ENCODE results near the gene LRMDA. TPM values are rescaled to one million over a fixed set of nuclear protein-coding genes. Genes with fewer than 3 reads are reported as not detected.

The LRMDA gene
- total and polyA plus RNA-seq, 10 of the 15 experiments (the other 5 are each of a cell fraction or from before 2014, with no cell fraction given), result 0.07 to 0.54 (median 0.29) TPM; not detected in 4

DNA sequence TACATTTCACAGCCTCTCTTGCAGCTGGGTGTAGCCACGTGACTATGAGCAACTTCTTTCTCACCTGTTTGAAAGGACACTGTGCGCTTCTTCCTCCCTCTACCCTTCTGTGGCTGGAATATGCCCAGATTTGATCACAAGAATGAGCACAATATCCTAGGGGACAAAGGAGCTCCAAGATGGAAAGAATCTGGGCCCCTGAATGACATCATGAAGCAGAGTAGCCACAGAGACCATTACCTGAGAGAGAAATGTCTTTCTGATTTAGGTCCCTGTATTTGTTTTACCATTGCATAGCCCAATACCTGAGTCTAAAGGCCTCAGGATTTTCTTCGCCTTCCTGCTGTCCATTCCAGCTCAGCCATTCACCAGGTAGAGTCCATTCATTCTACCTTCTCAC is 45.3 kb upstream of the LRMDA start:
- SMC1A ChIA-PET (ENCODE audit: uncharacterized antibody, unreplicated experiment), result interaction anchor here (1.1 kb wide), 1 partner anchor 89 kb away, joined by 3 read pairs; no protein-coding TSS in a partner anchor
- H4K20me1 ChIP-seq (ENCODE audit: control insufficient read depth, insufficient read depth), result no peaks in the 10 kb centered on the region; the same call in none of the 2 replicates
- no peak overlapping the region for H2AFZ ChIP-seq (ENCODE audit: control insufficient read depth, low read depth, low read length)
- DNase-seq (ENCODE audit: low read depth, low spot score), result no peak
- intact Hi-C loops (cut with micrococcal nuclease; ENCODE audit: unreplicated experiment) (no loop called here), in situ Hi-C loops (cut with MboI) (loop anchor here (25.0 kb wide), 2 partner anchors 651 to 1151 kb away; no protein-coding TSS in a partner anchor)
- CTCF ChIA-PET, result no interaction called here
- ATAC-seq, result no peak
- H3K27ac ChIP-seq (ENCODE audit: control insufficient read depth, insufficient read depth), result no peak overlapping the region
- no peak for FAIRE-seq
- no peak overlapping the region for H3K9ac ChIP-seq (ENCODE audit: control insufficient read depth, insufficient read depth, low read length)
- H3K4me2 ChIP-seq (ENCODE audit: control insufficient read depth, insufficient read depth), result no peak overlapping the region
- 15% methylated on average over 3 of the region's 3 CpGs for WGBS (ENCODE audit: insufficient coverage, insufficient replicate concordance, low lambda C conversion rate, missing lambda C conversion rate)
- peaks cover 0 to 3% of the 10 kb centered on the region in 2 experiments; a peak in 1 of 4 replicates for H3K27me3 ChIP-seq (replicated peaks in 1 of 2; ENCODE audit: control insufficient read depth in 2 of 2, insufficient read depth in 2 of 2, low read length in 1 of 2)
- no peaks in the 10 kb centered on the region for H3K4me1 ChIP-seq (ENCODE audit: control insufficient read depth, insufficient read depth, low read length)
- BruUV-seq (replicated peaks), result no TSS peak
- no peaks in the 10 kb centered on the region for H3K79me2 ChIP-seq (ENCODE audit: control insufficient read depth, insufficient read depth, low read length)
- POLR2A ChIA-PET, result no interaction called here
- no peaks in the 10 kb centered on the region for H3K36me3 ChIP-seq (ENCODE audit: control insufficient read depth in 2 of 2, insufficient read depth in 2 of 2, low read length in 1 of 2)
- no peaks in the 10 kb centered on the region for H3K9me3 ChIP-seq (replicated peaks; ENCODE audit: control insufficient read depth, insufficient read depth, low read length)
- RAD21 ChIA-PET (ENCODE audit: unreplicated experiment), result interaction anchor here (1.2 kb wide), 1 partner anchor 16 kb away, joined by 3 read pairs; the partner anchor contains the start of gene ZNF503
- H3K4me3 ChIP-seq, result no peak overlapping the region
- no peak for TF ChIP-seq ESRRA (IDR thresholded peaks at IDR 0.05; ENCODE audit: low read length)
- TF ChIP-seq TCF3 (IDR thresholded peaks at IDR 0.05; ENCODE audit: borderline replicate concordance, insufficient read depth, low read depth, low read length), result no peak
- TF ChIP-seq, protein P1, sequence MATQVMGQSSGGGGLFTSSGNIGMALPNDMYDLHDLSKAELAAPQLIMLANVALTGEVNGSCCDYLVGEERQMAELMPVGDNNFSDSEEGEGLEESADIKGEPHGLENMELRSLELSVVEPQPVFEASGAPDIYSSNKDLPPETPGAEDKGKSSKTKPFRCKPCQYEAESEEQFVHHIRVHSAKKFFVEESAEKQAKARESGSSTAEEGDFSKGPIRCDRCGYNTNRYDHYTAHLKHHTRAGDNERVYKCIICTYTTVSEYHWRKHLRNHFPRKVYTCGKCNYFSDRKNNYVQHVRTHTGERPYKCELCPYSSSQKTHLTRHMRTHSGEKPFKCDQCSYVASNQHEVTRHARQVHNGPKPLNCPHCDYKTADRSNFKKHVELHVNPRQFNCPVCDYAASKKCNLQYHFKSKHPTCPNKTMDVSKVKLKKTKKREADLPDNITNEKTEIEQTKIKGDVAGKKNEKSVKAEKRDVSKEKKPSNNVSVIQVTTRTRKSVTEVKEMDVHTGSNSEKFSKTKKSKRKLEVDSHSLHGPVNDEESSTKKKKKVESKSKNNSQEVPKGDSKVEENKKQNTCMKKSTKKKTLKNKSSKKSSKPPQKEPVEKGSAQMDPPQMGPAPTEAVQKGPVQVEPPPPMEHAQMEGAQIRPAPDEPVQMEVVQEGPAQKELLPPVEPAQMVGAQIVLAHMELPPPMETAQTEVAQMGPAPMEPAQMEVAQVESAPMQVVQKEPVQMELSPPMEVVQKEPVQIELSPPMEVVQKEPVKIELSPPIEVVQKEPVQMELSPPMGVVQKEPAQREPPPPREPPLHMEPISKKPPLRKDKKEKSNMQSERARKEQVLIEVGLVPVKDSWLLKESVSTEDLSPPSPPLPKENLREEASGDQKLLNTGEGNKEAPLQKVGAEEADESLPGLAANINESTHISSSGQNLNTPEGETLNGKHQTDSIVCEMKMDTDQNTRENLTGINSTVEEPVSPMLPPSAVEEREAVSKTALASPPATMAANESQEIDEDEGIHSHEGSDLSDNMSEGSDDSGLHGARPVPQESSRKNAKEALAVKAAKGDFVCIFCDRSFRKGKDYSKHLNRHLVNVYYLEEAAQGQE (IDR thresholded peaks at IDR 0.05; ENCODE audit: low read depth, low read length), result no peak
- TF ChIP-seq SP1 (IDR thresholded peaks at IDR 0.05; ENCODE audit: low read depth, low read length), result no peak
- TF ChIP-seq SREBF1 (IDR thresholded peaks at IDR 0.05; ENCODE audit: low read length), result no peak
- no peak for TF ChIP-seq MTA2 (IDR thresholded peaks at IDR 0.05; ENCODE audit: low read depth)
- TF ChIP-seq EP300 (IDR thresholded peaks at IDR 0.05; ENCODE audit: borderline replicate concordance in 1 of 2, control insufficient read depth in 1 of 2, low read depth in 2 of 2, low read length in 2 of 2), result no peak
- TF ChIP-seq IKZF2 (IDR thresholded peaks at IDR 0.05), result no peak
- TF ChIP-seq BHLHE40 (IDR thresholded peaks at IDR 0.05; ENCODE audit: borderline replicate concordance in 1 of 2, low read depth in 2 of 2, low read length in 1 of 2), result no peak
- TF ChIP-seq HDAC6 (IDR thresholded peaks at IDR 0.05; ENCODE audit: unreplicated experiment), result no peak
- no peak for TF ChIP-seq FOXM1 (IDR thresholded peaks at IDR 0.05; ENCODE audit: low read depth, low read length)
- no peak for TF ChIP-seq ATF7 (IDR thresholded peaks at IDR 0.05; ENCODE audit: low read depth)
- TF ChIP-seq, protein P2, sequence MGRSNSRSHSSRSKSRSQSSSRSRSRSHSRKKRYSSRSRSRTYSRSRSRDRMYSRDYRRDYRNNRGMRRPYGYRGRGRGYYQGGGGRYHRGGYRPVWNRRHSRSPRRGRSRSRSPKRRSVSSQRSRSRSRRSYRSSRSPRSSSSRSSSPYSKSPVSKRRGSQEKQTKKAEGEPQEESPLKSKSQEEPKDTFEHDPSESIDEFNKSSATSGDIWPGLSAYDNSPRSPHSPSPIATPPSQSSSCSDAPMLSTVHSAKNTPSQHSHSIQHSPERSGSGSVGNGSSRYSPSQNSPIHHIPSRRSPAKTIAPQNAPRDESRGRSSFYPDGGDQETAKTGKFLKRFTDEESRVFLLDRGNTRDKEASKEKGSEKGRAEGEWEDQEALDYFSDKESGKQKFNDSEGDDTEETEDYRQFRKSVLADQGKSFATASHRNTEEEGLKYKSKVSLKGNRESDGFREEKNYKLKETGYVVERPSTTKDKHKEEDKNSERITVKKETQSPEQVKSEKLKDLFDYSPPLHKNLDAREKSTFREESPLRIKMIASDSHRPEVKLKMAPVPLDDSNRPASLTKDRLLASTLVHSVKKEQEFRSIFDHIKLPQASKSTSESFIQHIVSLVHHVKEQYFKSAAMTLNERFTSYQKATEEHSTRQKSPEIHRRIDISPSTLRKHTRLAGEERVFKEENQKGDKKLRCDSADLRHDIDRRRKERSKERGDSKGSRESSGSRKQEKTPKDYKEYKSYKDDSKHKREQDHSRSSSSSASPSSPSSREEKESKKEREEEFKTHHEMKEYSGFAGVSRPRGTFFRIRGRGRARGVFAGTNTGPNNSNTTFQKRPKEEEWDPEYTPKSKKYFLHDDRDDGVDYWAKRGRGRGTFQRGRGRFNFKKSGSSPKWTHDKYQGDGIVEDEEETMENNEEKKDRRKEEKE (IDR thresholded peaks at IDR 0.05), result no peak
- no peak for TF ChIP-seq YBX1 (IDR thresholded peaks at IDR 0.05)
- TF ChIP-seq BCL11A (IDR thresholded peaks at IDR 0.05; ENCODE audit: low read depth, low read length), result no peak
- TF ChIP-seq, protein P3, sequence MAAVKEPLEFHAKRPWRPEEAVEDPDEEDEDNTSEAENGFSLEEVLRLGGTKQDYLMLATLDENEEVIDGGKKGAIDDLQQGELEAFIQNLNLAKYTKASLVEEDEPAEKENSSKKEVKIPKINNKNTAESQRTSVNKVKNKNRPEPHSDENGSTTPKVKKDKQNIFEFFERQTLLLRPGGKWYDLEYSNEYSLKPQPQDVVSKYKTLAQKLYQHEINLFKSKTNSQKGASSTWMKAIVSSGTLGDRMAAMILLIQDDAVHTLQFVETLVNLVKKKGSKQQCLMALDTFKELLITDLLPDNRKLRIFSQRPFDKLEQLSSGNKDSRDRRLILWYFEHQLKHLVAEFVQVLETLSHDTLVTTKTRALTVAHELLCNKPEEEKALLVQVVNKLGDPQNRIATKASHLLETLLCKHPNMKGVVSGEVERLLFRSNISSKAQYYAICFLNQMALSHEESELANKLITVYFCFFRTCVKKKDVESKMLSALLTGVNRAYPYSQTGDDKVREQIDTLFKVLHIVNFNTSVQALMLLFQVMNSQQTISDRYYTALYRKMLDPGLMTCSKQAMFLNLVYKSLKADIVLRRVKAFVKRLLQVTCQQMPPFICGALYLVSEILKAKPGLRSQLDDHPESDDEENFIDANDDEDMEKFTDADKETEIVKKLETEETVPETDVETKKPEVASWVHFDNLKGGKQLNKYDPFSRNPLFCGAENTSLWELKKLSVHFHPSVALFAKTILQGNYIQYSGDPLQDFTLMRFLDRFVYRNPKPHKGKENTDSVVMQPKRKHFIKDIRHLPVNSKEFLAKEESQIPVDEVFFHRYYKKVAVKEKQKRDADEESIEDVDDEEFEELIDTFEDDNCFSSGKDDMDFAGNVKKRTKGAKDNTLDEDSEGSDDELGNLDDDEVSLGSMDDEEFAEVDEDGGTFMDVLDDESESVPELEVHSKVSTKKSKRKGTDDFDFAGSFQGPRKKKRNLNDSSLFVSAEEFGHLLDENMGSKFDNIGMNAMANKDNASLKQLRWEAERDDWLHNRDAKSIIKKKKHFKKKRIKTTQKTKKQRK (IDR thresholded peaks at IDR 0.05; ENCODE audit: low read depth, low read length), result no peak

All from GM12878 (cell line).